ENCODE measurements around the gene DIAPH1. TPM values are rescaled to one million over a fixed set of nuclear protein-coding genes. Genes with fewer than 3 reads are reported as not detected.

Gene DIAPH1
- total RNA-seq, 2 experiments from 2014 or later: 213 to 218 TPM

Other genes starting within 250 kb of the DIAPH1 start
- gene PCDHGB3, start 248.8 kb downstream of the DIAPH1 start, total RNA-seq: under 1 TPM; 0.17 to 0.19 TPM
- gene PCDHGA6, start 245.1 kb downstream of the DIAPH1 start, total RNA-seq: under 1 TPM; 0.06 to 0.13 TPM
- gene PCDHGA7, start 236.3 kb downstream of the DIAPH1 start, total RNA-seq: under 1 TPM in 1 of 2 experiments, not detected in 1; 0.06 TPM
- under 1 TPM; 0.04 to 0.06 TPM for gene PCDHGB4, start 231.3 kb downstream of the DIAPH1 start, total RNA-seq
- gene PCDHGA8, start 226.4 kb downstream of the DIAPH1 start, total RNA-seq: not detected
- gene PCDHGB5, start 221.1 kb downstream of the DIAPH1 start, total RNA-seq: under 1 TPM; 0.15 to 0.19 TPM
- not detected for gene PCDHGA9, start 216.2 kb downstream of the DIAPH1 start, total RNA-seq
- gene PCDHGB6, start 211.0 kb downstream of the DIAPH1 start, total RNA-seq: under 1 TPM; 0.04 to 0.06 TPM
- gene PCDHGA10, start 206.0 kb downstream of the DIAPH1 start, total RNA-seq: under 1 TPM; 0.08 to 0.11 TPM
- not detected for gene PCDHGB7, start 201.3 kb downstream of the DIAPH1 start, total RNA-seq
- not detected for gene PCDHGA11, start 197.9 kb downstream of the DIAPH1 start, total RNA-seq
- under 1 TPM; 0.08 to 0.10 TPM for gene PCDHGA12, start 188.5 kb downstream of the DIAPH1 start, total RNA-seq
- gene PCDHGC3, start 143.0 kb downstream of the DIAPH1 start, total RNA-seq: under 1 TPM in 1 of 2 experiments, not detected in 1; 0.13 TPM
- gene PCDHGC4, start 134.0 kb downstream of the DIAPH1 start, total RNA-seq: not detected
- gene PCDHGC5, start 129.9 kb downstream of the DIAPH1 start, total RNA-seq: not detected
- gene HDAC3, start 17.8 kb upstream of the DIAPH1 start, total RNA-seq: 10 to 100 TPM; 86.3 to 92.9 TPM
- 10 to 100 TPM; 32.4 to 35.2 TPM for gene RELL2, start 18.0 kb upstream of the DIAPH1 start, total RNA-seq
- 10 to 100 TPM; 25.4 to 28.3 TPM for gene FCHSD1, start 32.4 kb upstream of the DIAPH1 start, total RNA-seq
- gene ARAP3, start 63.2 kb upstream of the DIAPH1 start, total RNA-seq: 1 to 10 TPM; 6.5 to 7.0 TPM

Data from activated CD8-positive, alpha-beta memory T cell treated with anti-CD3 and anti-CD28 coated beads for 36 hours (primary cell).